ENCODE data around the gene RAB28.
"Not testable (repeated sequence)": the region's sequence is repeated elsewhere in the genome, so short reads cannot be mapped to it uniquely, and the experiment has no call there.

The RAB28 gene

DNA sequence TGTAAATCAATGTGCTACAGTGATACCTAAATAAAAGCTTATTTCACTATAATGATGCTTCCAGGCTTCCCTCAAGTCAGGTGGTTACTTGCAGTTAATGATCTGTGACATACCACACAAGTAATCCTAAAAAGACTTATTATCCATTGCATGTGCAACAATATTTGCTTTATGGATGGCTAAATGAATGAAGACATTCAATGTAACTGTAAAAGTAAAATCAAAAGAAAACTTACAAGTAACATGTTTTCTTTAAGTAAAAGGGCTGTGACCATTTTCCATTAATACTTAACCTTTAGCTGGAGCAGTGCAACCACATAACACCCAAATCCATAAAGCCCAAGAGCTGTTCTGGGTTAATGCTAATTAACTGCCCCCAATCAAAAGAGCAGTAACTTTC, 42.6 kb downstream of the RAB28 start:
- no peak overlapping the region for H3K4me3 ChIP-seq (ENCODE audit: low read length)
- DNase-seq (ENCODE audit: low read depth) = no peak
- no peak overlapping the region for H3K9ac ChIP-seq (ENCODE audit: low read length)
- no peaks in the 10 kb centered on the region for H3K4me1 ChIP-seq (ENCODE audit: control insufficient read depth, insufficient read depth, low read length)
- H3K27me3 ChIP-seq (replicated peaks; ENCODE audit: control insufficient read depth, insufficient read depth, low read length) = no peaks in the 10 kb centered on the region
- peaks cover 8% of the 10 kb centered on the region for H3K36me3 ChIP-seq (ENCODE audit: control insufficient read depth, insufficient read depth, low read length, severe bottlenecking)
- H3K9me3 ChIP-seq (ENCODE audit: control insufficient read depth, low read length) = peaks cover 9% of the 10 kb centered on the region

- H3K9me3 ChIP-seq (ENCODE audit: control insufficient read depth, low read length) = peaks cover 12% of the 10 kb centered on the region
These were observed 47.2 kb downstream of the RAB28 start for GRCh38 chr4:13436962-13437361.

DNA sequence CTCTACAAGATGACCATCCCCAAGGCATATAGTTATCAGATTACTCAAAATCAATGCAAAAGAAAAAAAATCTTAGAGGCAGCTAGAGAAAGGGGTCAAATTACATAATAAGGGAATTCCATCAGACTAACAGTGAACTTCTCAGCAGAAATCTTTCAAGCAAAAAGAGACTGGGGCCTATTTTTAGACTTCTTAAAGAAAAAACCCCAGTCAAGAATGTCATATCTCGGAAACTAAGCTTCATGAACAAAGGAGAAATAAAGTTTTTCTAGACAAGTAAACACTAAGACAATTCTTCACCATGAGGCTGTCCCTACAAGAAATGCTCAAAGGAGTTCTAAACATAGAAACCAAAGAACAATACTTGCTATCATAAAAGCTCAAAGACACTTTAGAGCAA, 51.7 kb downstream of the RAB28 start:
- no peaks in the 10 kb centered on the region for H3K36me3 ChIP-seq (ENCODE audit: control insufficient read depth, insufficient read depth, low read length, severe bottlenecking)
- H3K4me1 ChIP-seq (ENCODE audit: control insufficient read depth, insufficient read depth, low read length) = peaks cover 14% of the 10 kb centered on the region
- no peak overlapping the region for H3K4me3 ChIP-seq (ENCODE audit: low read length)
- peak; percentile 2 for DNase-seq (ENCODE audit: low read depth)
- H3K9ac ChIP-seq (ENCODE audit: low read length) = no peak overlapping the region
- H3K9me3 ChIP-seq (ENCODE audit: control insufficient read depth, low read length) = peaks cover 10% of the 10 kb centered on the region
- H3K27me3 ChIP-seq (replicated peaks; ENCODE audit: control insufficient read depth, insufficient read depth, low read length) = no peaks in the 10 kb centered on the region

More at GRCh38 chr4:13436962-13437361, 47.2 kb downstream of the RAB28 start:
- Histone ChIP-seq H3K9ac (ENCODE audit: low read length) (no peak overlapping the region), H3K4me3 (ENCODE audit: low read length) (no peak overlapping the region), H3K4me1 (ENCODE audit: control insufficient read depth, insufficient read depth, low read length) (peaks cover 10% of the 10 kb centered on the region), H3K36me3 (ENCODE audit: control insufficient read depth, insufficient read depth, low read length, severe bottlenecking) (no peaks in the 10 kb centered on the region), H3K27me3 (replicated peaks; ENCODE audit: control insufficient read depth, insufficient read depth, low read length) (no peaks in the 10 kb centered on the region)
- DNase-seq (ENCODE audit: low read depth) = no peak

DNA sequence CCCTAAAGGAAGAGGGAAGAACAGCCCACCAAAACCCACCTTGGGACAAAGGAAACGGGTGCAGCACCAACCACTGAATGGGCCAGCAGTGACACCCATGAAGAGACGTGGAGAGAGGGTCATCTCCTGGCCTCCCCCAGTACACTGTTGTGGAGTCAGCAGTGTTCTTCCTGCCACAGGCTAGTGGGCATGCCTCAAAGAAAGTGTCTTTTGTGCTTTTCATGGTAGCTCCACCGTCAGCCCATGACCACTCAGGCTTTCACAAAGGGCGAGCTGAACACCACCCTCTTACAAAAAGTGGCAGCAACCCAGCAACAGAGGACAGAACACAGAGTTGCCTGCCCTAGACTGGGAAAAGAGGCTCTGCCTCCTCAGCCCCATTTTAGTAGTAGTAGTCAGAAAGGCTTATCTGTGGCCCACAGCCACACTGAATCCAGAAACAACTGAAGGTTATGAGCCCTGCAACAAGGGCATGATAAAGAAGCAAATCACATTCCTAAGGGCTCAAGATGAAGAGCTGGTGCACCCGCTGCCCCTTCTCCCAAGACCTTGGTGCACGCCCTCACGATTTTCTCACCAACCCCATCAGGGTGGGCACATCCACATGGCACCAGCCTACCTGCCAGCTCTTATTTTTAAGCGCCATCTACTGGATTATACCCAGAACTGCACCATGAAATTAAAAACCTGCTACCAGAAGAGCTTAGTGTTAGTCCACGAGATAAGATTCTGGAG, 53.1 kb downstream of the RAB28 start:
- no peak for DNase-seq (ENCODE audit: low read depth)
- Histone ChIP-seq H3K27me3 (replicated peaks; ENCODE audit: control insufficient read depth, insufficient read depth, low read length) (no peaks in the 10 kb centered on the region), H3K9ac (ENCODE audit: low read length) (no peak overlapping the region), H3K4me3 (ENCODE audit: low read length) (no peak overlapping the region), H3K36me3 (ENCODE audit: control insufficient read depth, insufficient read depth, low read length, severe bottlenecking) (no peaks in the 10 kb centered on the region), H3K9me3 (ENCODE audit: control insufficient read depth, low read length) (no peaks in the 10 kb centered on the region), H3K4me1 (ENCODE audit: control insufficient read depth, insufficient read depth, low read length) (peaks cover 20% of the 10 kb centered on the region)

DNA sequence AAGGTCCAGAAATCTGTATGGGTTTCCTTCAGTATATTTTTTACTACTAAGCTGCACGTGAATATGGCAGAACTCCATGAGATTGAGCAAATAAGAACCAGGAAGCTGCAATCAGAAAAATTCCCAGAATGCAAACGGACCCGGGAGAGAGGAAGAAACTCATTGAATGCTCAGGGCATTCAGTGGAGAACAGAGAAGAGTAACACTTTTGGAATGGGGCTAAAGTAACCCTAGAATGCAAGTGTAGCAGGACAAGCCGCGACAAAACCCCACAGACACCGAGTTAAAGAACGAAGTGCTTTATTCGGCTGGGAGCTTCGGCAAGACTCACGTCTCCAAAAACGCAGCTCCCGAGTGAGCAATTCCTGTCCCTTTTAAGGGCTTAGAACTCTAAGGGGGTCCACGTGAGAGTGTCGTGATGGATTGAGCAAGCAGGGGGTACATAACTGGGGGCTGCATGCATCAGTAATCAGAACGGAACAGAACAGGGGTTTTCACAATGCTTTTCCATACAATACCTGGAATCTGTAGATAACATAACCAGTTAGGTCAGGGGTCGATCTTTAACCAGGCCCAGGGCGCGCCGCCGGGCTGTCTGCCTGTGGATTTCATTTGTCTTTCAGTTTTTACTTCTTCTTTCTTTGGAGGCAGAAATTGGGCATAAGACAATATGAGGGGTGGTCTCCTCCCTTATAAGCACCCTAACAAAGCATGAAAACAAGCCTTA, 56.4 kb downstream of the RAB28 start:
- Histone ChIP-seq H3K4me3 (ENCODE audit: low read length) (no peak overlapping the region), H3K27me3 (replicated peaks; ENCODE audit: control insufficient read depth, insufficient read depth, low read length) (no peaks in the 10 kb centered on the region), H3K9me3 (ENCODE audit: control insufficient read depth, low read length) (no peaks in the 10 kb centered on the region), H3K9ac (ENCODE audit: low read length) (no peak overlapping the region), H3K36me3 (ENCODE audit: control insufficient read depth, insufficient read depth, low read length, severe bottlenecking) (no peaks in the 10 kb centered on the region), H3K4me1 (ENCODE audit: control insufficient read depth, insufficient read depth, low read length) (peaks cover 10% of the 10 kb centered on the region)
- peak; percentile 2 for DNase-seq (ENCODE audit: low read depth)

- no peaks in the 10 kb centered on the region for H3K27me3 ChIP-seq (replicated peaks; ENCODE audit: control insufficient read depth, insufficient read depth, low read length)
- no peak for DNase-seq (ENCODE audit: low read depth)
- no peak overlapping the region for H3K9ac ChIP-seq (ENCODE audit: low read length)
- no peaks in the 10 kb centered on the region for H3K36me3 ChIP-seq (ENCODE audit: control insufficient read depth, insufficient read depth, low read length, severe bottlenecking)
- no peaks in the 10 kb centered on the region for H3K9me3 ChIP-seq (ENCODE audit: control insufficient read depth, low read length)
- H3K4me3 ChIP-seq (ENCODE audit: low read length) = no peak overlapping the region
- H3K4me1 ChIP-seq (ENCODE audit: control insufficient read depth, insufficient read depth, low read length) = peaks cover 16% of the 10 kb centered on the region
These were observed 68.9 kb downstream of the RAB28 start for GRCh38 chr4:13415068-13415785.

DNA sequence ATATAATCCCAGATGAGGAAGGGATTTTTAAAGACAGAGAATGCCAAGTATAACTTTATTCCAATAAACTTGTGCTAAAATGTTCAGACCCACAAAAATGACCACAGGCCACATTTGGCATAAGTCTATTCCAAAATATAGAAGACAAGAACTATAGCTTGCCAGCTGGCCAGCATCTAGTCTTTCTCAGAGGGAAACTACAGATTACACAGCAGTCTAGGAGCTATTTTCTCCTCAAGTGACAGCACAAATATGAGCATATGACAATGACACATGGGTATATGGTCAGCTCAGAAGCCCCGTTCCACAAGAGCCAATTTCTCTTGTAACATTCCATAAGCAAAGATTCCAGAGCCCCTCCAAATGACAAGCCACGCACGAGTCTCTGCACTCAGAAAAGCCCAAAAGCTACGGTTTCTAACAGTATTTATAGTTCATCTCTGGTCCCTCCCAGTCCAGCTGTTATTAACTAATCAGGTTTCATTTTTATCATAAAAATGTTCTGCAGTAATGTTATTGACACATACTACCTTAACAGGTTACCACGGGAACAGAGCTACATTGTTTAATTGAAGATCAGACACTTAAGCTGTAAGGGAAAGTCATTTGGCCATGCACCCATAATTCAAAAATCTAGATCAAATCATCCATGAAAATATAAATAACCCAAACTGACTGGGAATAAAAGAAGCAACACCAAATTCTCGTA, 70.3 kb downstream of the RAB28 start:
- peak overlapping the region; percentile 43 for H3K4me3 ChIP-seq (ENCODE audit: low read length)
- no peaks in the 10 kb centered on the region for H3K36me3 ChIP-seq (ENCODE audit: control insufficient read depth, insufficient read depth, low read length, severe bottlenecking)
- no peaks in the 10 kb centered on the region for H3K9me3 ChIP-seq (ENCODE audit: control insufficient read depth, low read length)
- H3K4me1 ChIP-seq (ENCODE audit: control insufficient read depth, insufficient read depth, low read length) = peaks cover 16% of the 10 kb centered on the region
- H3K9ac ChIP-seq (ENCODE audit: low read length) = no peak overlapping the region
- no peak for DNase-seq (ENCODE audit: low read depth)
- no peaks in the 10 kb centered on the region for H3K27me3 ChIP-seq (replicated peaks; ENCODE audit: control insufficient read depth, insufficient read depth, low read length)

DNA sequence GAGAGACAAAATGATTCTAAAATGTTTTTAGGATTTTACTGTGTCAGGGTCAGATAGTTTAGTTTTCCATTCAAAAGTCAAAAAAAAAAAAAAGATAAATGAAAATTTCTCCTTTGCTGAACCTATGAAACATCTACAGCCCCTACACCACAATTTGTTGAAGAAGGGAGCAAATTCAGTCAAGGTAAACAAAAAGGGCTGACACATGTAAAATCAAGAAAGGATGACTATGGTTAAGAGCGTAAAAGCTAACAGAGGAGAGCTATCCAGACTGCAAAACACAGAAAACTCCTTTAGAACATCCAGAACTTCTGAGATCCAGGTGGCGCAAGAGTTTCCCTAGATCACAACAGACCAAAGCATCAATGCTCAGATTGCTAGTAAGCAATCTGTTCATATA, 72.2 kb downstream of the RAB28 start:
- H3K36me3 ChIP-seq (ENCODE audit: control insufficient read depth, insufficient read depth, low read length, severe bottlenecking) = no peaks in the 10 kb centered on the region

DNA sequence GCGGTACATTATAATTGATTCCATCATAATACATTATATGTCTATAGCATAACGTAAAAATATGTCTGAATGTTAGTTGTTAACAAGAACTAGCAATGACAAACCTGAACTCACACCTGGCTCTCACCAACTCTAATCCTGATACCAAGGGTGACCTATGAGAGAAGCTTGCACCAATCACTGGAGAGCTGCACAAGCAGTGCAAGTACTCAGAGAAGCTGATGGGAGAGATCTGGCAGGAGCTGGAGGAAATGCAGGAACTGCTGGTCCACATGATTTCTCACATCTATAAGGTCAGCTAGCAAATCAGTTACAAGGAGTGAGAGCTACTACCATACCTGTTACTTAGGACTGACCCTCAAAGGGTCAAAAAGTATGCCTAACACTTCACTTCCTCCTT, 74.8 kb downstream of the RAB28 start:
- no peak overlapping the region for H3K9ac ChIP-seq (ENCODE audit: low read length)
- no peak for DNase-seq (ENCODE audit: low read depth)
- no peaks in the 10 kb centered on the region for H3K9me3 ChIP-seq (ENCODE audit: control insufficient read depth, low read length)
- no peak overlapping the region for H3K4me3 ChIP-seq (ENCODE audit: low read length)
- no peaks in the 10 kb centered on the region for H3K27me3 ChIP-seq (replicated peaks; ENCODE audit: control insufficient read depth, insufficient read depth, low read length)
- H3K36me3 ChIP-seq (ENCODE audit: control insufficient read depth, insufficient read depth, low read length, severe bottlenecking) = no peaks in the 10 kb centered on the region
- H3K4me1 ChIP-seq (ENCODE audit: control insufficient read depth, insufficient read depth, low read length) = peaks cover 11% of the 10 kb centered on the region

More for the DNA sequence above, 72.2 kb downstream of the RAB28 start:
- peaks cover 16% of the 10 kb centered on the region for H3K4me1 ChIP-seq (ENCODE audit: control insufficient read depth, insufficient read depth, low read length)
- no peak overlapping the region for H3K9ac ChIP-seq (ENCODE audit: low read length)
- DNase-seq (ENCODE audit: low read depth) = no peak
- no peaks in the 10 kb centered on the region for H3K9me3 ChIP-seq (ENCODE audit: control insufficient read depth, low read length)
- no peaks in the 10 kb centered on the region for H3K27me3 ChIP-seq (replicated peaks; ENCODE audit: control insufficient read depth, insufficient read depth, low read length)
- no peak overlapping the region for H3K4me3 ChIP-seq (ENCODE audit: low read length)

DNA sequence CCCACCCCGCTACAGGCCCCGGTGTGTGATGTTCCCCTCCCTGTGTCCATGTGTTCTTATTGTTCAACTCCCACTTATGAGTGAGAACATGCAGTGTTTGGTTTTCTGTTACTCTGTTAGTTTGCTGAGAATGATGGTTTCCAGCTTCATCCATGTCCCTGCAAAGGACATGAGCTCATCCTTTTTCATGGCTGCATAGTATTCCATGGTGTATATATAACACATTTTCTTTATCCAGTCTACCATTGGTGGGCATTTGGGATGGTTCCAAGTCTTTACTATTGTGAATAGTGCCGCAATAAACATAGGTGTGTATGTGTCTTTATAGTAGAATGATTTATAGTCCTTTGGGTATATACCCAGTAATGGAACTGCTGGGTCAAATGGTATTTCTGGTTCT, 78.0 kb downstream of the RAB28 start:
- H3K9me3 ChIP-seq (ENCODE audit: control insufficient read depth, low read length); H3K36me3 ChIP-seq (ENCODE audit: control insufficient read depth, insufficient read depth, low read length, severe bottlenecking); H3K27me3 ChIP-seq (replicated peaks; ENCODE audit: control insufficient read depth, insufficient read depth, low read length); H3K4me1 ChIP-seq (ENCODE audit: control insufficient read depth, insufficient read depth, low read length); H3K9ac ChIP-seq (ENCODE audit: low read length); DNase-seq (ENCODE audit: low read depth); H3K4me3 ChIP-seq (ENCODE audit: low read length): not testable (repeated sequence)

DNA sequence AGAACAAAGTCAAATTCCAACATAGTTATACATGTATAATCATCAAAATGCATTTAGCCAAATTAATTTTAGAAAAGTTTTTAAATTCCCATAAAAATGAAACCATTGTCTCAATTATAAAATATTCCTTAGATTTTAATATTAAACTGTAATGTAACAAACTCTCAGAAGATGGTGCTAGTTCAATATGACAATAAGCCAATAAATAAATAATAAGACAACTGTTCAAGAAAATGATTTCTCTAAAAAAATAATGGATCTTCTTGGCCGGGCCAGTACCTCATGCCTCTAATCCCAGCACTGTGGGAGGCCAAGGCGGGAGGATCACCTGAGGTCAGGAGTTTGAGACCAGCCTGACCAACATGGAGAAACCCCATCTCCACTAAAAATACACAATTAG, 80.3 kb downstream of the RAB28 start:
- Histone ChIP-seq H3K9me3 (ENCODE audit: control insufficient read depth, low read length) (no peaks in the 10 kb centered on the region), H3K27me3 (replicated peaks; ENCODE audit: control insufficient read depth, insufficient read depth, low read length) (no peaks in the 10 kb centered on the region), H3K4me3 (ENCODE audit: low read length) (no peak overlapping the region), H3K4me1 (ENCODE audit: control insufficient read depth, insufficient read depth, low read length) (peaks cover 20% of the 10 kb centered on the region), H3K36me3 (ENCODE audit: control insufficient read depth, insufficient read depth, low read length, severe bottlenecking) (no peaks in the 10 kb centered on the region), H3K9ac (ENCODE audit: low read length) (no peak overlapping the region)
- no peak for DNase-seq (ENCODE audit: low read depth)
